CD14-positive monocyte (primary cell): ENCODE results near the gene SLC17A5. TPM values are rescaled to one million over a fixed set of nuclear protein-coding genes. Genes with fewer than 3 reads are reported as not detected.

Experiments
- DNase-seq, 3 donors: peaks; one replicate each; pipeline ENCODE4 v3.0.0-alpha.2; 2011 to 2022
- H2AFZ ChIP-seq: 2 replicates; pipeline ENCODE4 v1.6.0; 2012; ENCODE audit warnings: mild to moderate bottlenecking, low read depth, low read length, inconsistent platforms; ENCODE audit not compliant: insufficient read depth, poor library complexity, severe bottlenecking
- H3K27ac ChIP-seq, 2 donors: 1 replicate in 1 of 2; 2 replicates in 1 of 2; pipeline ENCODE4 v1.5.1; 2012 to 2013; ENCODE audit warnings: low read length in 2 of 2, control low read depth in 1 of 2, inconsistent platforms in 1 of 2, low read depth in 1 of 2, mild to moderate bottlenecking in 1 of 2
- H3K27me3 ChIP-seq, 2 donors: one replicate each; pipeline versions ENCODE4 v1.6.0 to v1.6.1; 2011 to 2013; ENCODE audit warnings: low read length in 2 of 2; ENCODE audit not compliant: control insufficient read depth in 2 of 2, insufficient read depth in 2 of 2
- H3K36me3 ChIP-seq, 2 donors: replicated peaks in 1 of 2; 1 replicate in 1 of 2; 2 replicates in 1 of 2; pipeline versions ENCODE4 v1.5.1 to v1.6.1; 2012 to 2013; ENCODE audit warnings: low read length in 2 of 2, control low read depth in 1 of 2, inconsistent platforms in 1 of 2, mild to moderate bottlenecking in 1 of 2; ENCODE audit not compliant: insufficient read depth in 2 of 2, control insufficient read depth in 1 of 2
- H3K4me1 ChIP-seq, 2 donors: 1 replicate in 1 of 2; 2 replicates in 1 of 2; pipeline versions ENCODE4 v1.5.1 to v1.6.1; 2012 to 2013; ENCODE audit warnings: low read length in 2 of 2, control low read depth in 1 of 2, inconsistent platforms in 1 of 2, mild to moderate bottlenecking in 1 of 2, moderate library complexity in 1 of 2; ENCODE audit not compliant: insufficient read depth in 2 of 2, control insufficient read depth in 1 of 2
- H3K4me2 ChIP-seq: replicated peaks from 2 replicates; pipeline ENCODE3; 2012; ENCODE audit warnings: low read length, moderate library complexity, mild to moderate bottlenecking; ENCODE audit not compliant: poor library complexity, severe bottlenecking; ENCODE audit errors: extremely low read depth
- H3K4me3 ChIP-seq, 3 experiments: fragments of 200-600 bp in 1 of 3; sonication (generic) in 1 of 3; replicated peaks in 1 of 3; 1 replicate in 2 of 3; 2 replicates in 1 of 3; pipeline ENCODE4 v1.5.1; 2011 to 2013; ENCODE audit warnings: low read length in 3 of 3, mild to moderate bottlenecking in 3 of 3, control low read depth in 2 of 3, low read depth in 2 of 3, inconsistent platforms in 1 of 3, moderate library complexity in 1 of 3
- H3K79me2 ChIP-seq: 2 replicates; pipeline ENCODE4 v1.6.0; 2012; ENCODE audit warnings: mild to moderate bottlenecking, control low read depth, inconsistent platforms, low read length, moderate library complexity; ENCODE audit not compliant: insufficient read depth
- H3K9ac ChIP-seq: 2 replicates; pipeline ENCODE4 v1.6.0; 2017; ENCODE audit warnings: low read length, mild to moderate bottlenecking; ENCODE audit not compliant: insufficient read depth, poor library complexity, severe bottlenecking
- H3K9me3 ChIP-seq, 2 donors: replicated peaks in 1 of 2; 1 replicate in 1 of 2; 2 replicates in 1 of 2; pipeline versions ENCODE4 v1.5.1 to v1.6.1; 2012 to 2013; ENCODE audit warnings: low read length in 2 of 2, control low read depth in 1 of 2; ENCODE audit not compliant: control insufficient read depth in 1 of 2, insufficient read depth in 1 of 2
- H4K20me1 ChIP-seq: 2 replicates; pipeline ENCODE4 v1.6.0; 2012; ENCODE audit warnings: mild to moderate bottlenecking, low read length, control low read depth, moderate library complexity; ENCODE audit not compliant: insufficient read depth
- H3K27ac Mint-ChIP-seq, 7 donors: one replicate each; pipeline ENCODE4 v1.8.0; 2020; ENCODE audit warnings: mild to moderate bottlenecking in 7 of 7, mixed read lengths in 7 of 7, moderate library complexity in 6 of 7, inconsistent platforms in 2 of 7
- H3K27me3 Mint-ChIP-seq, 3 donors: one replicate each; pipeline ENCODE4 v1.8.0; 2021 to 2022; ENCODE audit warnings: low read depth in 3 of 3, mild to moderate bottlenecking in 3 of 3, mixed read lengths in 3 of 3, moderate library complexity in 3 of 3, inconsistent platforms in 1 of 3
- H3K36me3 Mint-ChIP-seq, 2 donors: one replicate each; pipeline ENCODE4 v1.8.0; 2020; ENCODE audit warnings: mixed read lengths in 2 of 2, inconsistent platforms in 1 of 2, mild to moderate bottlenecking in 1 of 2
- H3K4me1 Mint-ChIP-seq: one replicate; pipeline ENCODE4 v1.8.0; 2020; ENCODE audit warnings: mild to moderate bottlenecking, mixed read lengths
- H3K4me3 Mint-ChIP-seq, 2 donors: one replicate each; pipeline ENCODE4 v1.8.0; 2020; ENCODE audit warnings: mild to moderate bottlenecking in 2 of 2, mixed read lengths in 2 of 2, moderate library complexity in 1 of 2
- H3K9me3 Mint-ChIP-seq, 7 donors: one replicate each; pipeline ENCODE4 v1.8.0; 2020 to 2022; ENCODE audit warnings: mixed read lengths in 7 of 7, mild to moderate bottlenecking in 6 of 7, moderate library complexity in 6 of 7, inconsistent platforms in 2 of 7
- CTCF ChIP-seq: fragments of 200-600 bp; IDR thresholded peaks from one replicate; pipeline ENCODE4 v1.8.0; 2022; ENCODE audit warnings: antibody characterized with exemption, mild to moderate bottlenecking
- WGBS: methylation state at CpG from one replicate; pipeline ENCODE4 v1.1.5; 2013; ENCODE audit warnings: missing lambda C conversion rate; ENCODE audit not compliant: insufficient coverage; 5-methylcytosine and 5-hydroxymethylcytosine counted together
- intact Hi-C, 2 donors: fragments of 100-400 bp; cut with micrococcal nuclease; formaldehyde crosslinking; loops; one replicate each; pipeline versions ENCODE4 v1.15.0 to v1.15.1; 2023
- polyA plus RNA-seq, 3 donors: library from polyadenylated mRNA; depleted of rRNA in 1 of 3; unstranded in 2 of 3; stranded (reverse) in 1 of 3; fragments of 300-500 nt in 2 of 3; fragments of >200 nt in 1 of 3; fragmentation: Illumina TruSeq in 2 of 3; gene quantifications; 1 replicate in 2 of 3; 2 replicates in 1 of 3; pipeline ENCODE4 v1.2.3, GENCODE V29; 2012 to 2021

Gene SLC17A5
- polyA plus RNA-seq, 3 donors, result 5.3 to 11.6 (median 9.4) TPM

- Histone ChIP-seq H3K27me3 (no peaks in the 10 kb centered on the region), H3K4me1 (peaks cover 27 to 35% of the 10 kb centered on the region in 2 donors), H3K4me2 (no peak overlapping the region), H3K36me3 (no peaks in the 10 kb centered on the region), H3K9ac (no peak overlapping the region), H3K4me3 (no peak overlapping the region), H3K9me3 (no peaks in the 10 kb centered on the region), H4K20me1 (no peaks in the 10 kb centered on the region), H2AFZ (peak overlapping the region; percentile 19), H3K27ac (no peak overlapping the region), H3K79me2 (no peaks in the 10 kb centered on the region)
- Mint-ChIP-seq H3K4me3 (no peak overlapping the region), H3K27ac (peak overlapping the region in 2 of 7 donors; percentile 88 to 90), H3K9me3 (no peaks in the 10 kb centered on the region), H3K4me1 (peaks cover 19% of the 10 kb centered on the region), H3K36me3 (no peaks in the 10 kb centered on the region), H3K27me3 (peaks cover 0 to 3% (median 0%) of the 10 kb centered on the region in 3 donors)
- DNase-seq, result no peak
- TF ChIP-seq CTCF, result no peak
- 99% methylated on average over 8 of the region's 11 CpGs for WGBS
- intact Hi-C loops, result loop anchor here (5.0 kb wide), 2 partner anchors 34 to 41 kb away; no protein-coding TSS in a partner anchor
Measured at GRCh38 chr6:73565767-73566485, 87.9 kb downstream of the SLC17A5 start.

DNA sequence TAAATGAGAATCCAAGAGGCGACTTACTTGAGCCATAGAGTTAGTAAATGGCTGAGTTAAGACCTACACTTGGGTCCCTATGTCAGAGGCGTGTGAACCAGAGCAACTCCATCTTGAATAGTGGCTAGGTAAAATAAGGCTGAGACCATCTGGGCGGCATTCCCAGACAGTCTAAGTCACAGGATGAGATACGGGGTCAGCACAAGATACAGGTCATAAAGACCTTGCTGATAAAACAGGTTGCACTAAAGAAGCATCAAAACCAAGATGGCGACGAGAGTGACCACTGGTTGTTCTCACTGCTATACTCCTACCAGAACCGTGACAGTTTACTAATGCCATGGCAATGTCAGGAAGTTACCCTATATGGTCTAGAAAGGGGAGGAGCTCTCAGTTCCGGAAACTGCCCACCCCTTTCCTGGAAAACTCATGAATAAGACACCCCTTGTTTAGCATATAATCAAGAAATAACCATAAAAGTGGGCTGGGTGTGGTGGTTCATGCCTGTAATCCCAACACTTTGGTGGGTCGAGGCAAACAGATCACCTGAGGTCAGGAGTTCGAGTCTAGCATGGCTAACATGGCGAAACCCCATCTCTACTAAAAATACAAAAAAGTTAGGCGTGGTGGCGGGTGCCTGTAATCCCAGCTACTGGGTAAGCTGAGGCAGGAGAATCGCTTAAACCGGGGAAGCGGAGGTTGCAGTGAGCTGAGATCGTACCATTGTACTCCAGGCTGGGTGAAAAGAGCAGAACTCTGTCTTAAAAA lies 89.0 kb downstream of the SLC17A5 start:
- peaks cover 0 to under 1% (median 0%) of the 10 kb centered on the region in 3 donors for H3K27me3 Mint-ChIP-seq
- no peak for TF ChIP-seq CTCF
- Histone ChIP-seq H3K36me3 (no peaks in the 10 kb centered on the region), H2AFZ (peak overlapping the region; percentile 19), H4K20me1 (no peaks in the 10 kb centered on the region), H3K27me3 (no peaks in the 10 kb centered on the region), H3K9ac (no peak overlapping the region), H3K4me3 (no peak overlapping the region), H3K27ac (no peak overlapping the region), H3K79me2 (no peaks in the 10 kb centered on the region), H3K9me3 (no peaks in the 10 kb centered on the region), H3K4me1 (peaks cover 35 to 38% of the 10 kb centered on the region in 2 donors), H3K4me2 (no peak overlapping the region)
- H3K4me1 Mint-ChIP-seq, result peaks cover 25% of the 10 kb centered on the region
- DNase-seq, result no peak
- H3K4me3 Mint-ChIP-seq, result no peak overlapping the region
- H3K9me3 Mint-ChIP-seq, result no peaks in the 10 kb centered on the region
- peak overlapping the region in 1 of 7 donors; percentile 50 for H3K27ac Mint-ChIP-seq
- no peaks in the 10 kb centered on the region for H3K36me3 Mint-ChIP-seq
- WGBS, result 96% methylated on average over 13 of the region's 17 CpGs
- intact Hi-C loops, result loop anchor here (5.0 kb wide), 2 partner anchors 32 to 43 kb away; no protein-coding TSS in a partner anchor
